GM12801 (cell line): Measurements from ENCODE around the gene C8G.

Source experiments
- CTCF ChIP-seq: IDR thresholded peaks from one replicate; pipeline ENCODE4 v1.5.1; 2011; ENCODE audit warnings: control low read depth; ENCODE audit not compliant: insufficient read length; ENCODE audit errors: extremely low read depth

Gene C8G

DNA sequence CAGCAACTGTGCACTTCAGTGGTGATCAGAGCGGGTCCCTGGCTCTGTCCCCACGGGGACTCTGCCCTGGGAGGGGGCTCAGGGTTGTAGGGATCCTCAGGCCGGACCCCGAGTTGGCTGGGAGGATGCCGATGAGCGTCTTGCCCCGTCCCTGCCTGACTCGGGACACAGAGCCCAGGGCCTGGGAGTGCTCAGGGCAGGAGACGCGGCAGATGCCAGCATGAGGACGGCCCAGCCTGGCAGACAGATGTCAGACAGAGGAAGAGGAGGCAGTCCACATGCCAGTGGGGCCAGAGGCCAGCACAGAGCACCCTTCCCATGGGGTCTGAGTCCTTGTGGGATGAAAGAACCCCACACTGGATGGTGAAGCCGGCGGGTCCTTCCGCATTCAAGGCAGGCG is 18.3 kb downstream of the C8G start:
- no peak for TF ChIP-seq CTCF

DNA sequence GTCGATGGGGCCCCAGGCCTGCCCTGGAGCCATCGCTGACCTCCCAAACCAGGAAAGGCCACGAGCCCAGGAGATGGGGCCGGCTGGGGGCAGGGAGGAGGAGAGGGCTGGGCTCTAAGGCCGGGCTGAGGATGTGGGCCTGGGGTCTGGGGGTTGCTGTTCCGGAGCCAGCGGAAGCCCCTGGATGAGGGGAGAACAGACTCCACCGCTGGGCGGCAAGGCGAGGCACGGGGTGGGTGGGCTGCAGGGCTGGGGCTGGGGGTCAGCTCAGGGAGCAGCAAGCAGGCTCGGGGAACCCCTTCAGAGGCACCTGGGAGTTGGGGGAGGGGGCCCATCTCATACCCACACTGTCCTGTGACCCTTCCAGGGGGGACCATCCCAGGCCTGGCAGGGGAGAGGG is 18.7 kb downstream of the C8G start:
- no peak for TF ChIP-seq CTCF

DNA sequence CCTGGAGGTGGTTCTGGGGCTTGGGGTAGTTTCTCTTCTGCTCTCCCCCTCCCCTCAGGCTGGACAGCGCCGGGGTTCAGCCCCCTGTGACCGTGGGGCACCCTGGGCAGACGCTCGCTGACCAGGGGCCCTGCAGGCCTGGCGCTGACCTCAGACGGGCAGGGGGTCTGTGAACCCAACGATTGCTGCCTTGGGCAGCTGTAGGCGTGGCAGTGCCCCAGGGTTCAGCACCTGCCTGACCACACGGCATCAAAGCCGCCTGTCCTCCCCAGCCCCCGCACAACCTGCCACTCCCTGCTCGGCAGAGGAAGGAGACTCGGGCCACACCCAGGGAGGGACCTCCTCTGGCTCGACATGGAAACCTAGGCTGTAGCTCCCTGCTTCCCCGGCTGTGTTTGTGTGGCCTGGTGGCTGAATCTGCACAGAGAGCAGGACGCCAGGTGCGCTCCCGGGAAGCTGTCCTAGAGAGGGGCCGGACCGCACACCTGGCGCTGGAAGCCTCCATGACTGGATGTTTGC is 19.2 kb downstream of the C8G start:
- no peak for TF ChIP-seq CTCF

- TF ChIP-seq CTCF: no peak
These were observed 19.9 kb downstream of the C8G start for GRCh38 chr9:136964833-136965422.

DNA sequence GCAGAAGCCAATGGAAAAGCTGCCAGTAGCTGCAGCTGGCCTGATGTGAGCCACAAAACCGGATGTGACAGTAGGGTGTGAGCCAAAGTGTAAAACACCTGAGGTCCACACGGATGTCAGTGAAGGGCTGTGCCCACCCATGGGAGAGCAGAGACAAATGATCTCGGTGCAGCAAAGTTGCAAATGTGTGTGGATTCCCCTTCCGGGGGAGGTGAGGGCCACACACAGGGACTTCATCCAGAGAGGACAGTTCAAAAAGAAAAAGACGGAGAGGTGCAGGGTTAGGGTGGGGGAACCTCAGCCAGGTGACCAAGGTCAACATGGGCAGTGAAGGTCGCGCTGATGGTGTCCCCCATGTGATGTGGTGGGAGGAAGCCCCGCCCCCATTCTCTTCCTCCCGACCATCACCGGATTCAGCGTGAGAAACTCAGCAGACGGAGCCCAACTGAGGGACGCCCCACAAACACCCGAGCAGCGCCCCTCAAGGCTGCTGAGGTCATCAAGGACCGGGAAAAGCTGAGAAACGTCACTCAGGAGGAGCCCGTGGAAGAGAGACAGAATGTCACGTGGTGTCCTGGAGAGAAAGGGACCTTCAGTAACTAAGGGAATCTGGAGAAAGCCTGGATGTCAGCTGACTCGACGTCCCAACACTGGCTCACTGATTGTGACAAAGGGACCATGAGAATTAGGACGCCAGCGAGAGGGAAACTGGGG is 20.9 kb downstream of the C8G start:
- TF ChIP-seq CTCF: no peak

DNA sequence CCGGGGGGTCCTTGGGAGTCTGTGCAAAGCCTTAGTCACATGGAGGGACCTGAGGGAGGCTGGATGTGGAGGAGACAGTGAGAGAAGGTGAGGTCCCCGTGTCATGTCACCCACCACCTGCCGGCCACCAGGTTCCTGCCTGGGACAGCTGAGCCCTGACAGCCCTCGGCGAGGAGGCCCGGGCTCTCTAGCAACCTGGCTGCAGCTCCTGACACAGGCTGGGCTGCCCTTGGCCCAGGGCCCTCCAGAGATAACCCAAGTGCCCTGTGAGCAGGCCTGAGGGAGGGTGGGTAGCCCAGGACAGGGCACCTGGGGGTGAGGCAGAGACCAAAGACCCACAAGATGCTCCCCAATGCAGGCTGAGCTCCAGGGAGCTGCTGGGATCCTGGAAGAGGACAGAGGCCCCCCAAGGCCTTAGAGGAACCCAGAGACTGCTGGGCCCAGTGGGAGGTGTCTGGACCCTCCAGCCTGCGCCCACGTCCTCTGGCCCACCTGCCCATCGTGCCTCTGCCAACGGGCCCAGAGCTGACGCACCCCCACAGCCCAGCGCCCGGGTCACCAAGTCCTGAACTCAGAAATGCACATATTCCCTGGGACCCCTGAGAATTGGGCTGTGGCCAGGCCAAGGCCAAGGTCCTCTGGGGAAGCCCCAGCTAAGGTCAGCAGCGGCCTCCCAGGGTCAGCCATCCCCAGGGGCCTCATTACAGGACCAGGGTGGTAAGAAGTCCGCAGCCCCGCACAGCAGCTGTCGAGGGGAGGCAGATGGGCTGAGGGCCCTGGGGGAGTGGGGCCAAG is 23.5 kb downstream of the C8G start:
- no peak for TF ChIP-seq CTCF

DNA sequence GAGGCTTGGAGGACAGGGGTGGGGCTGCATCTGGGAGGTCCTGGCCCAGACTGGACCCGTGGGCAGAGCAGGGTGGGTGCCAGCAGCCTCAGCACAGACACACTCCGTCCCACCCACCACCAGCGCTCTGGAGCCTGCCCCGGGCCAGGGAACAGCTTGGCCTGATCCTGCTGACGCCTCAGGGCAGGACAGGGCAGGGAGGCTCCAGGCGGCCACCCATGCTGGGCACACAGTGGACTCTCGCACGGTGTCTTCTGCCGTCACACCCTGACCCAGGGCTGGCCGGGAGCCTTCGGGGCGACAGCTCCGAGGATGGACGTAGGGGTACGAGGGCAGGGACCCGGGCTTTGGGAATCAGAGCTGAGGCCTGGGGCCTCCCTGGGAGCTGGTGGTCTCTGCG is 24.1 kb downstream of the C8G start:
- TF ChIP-seq CTCF: no peak
